Stomach (tissue), 9 donors: ENCODE results near the gene DGKD. TPM values are rescaled to one million over a fixed set of nuclear protein-coding genes. Genes with fewer than 3 reads are reported as not detected.

Experiments used
- DNase-seq, 2 donors: peaks; one replicate each; pipeline versions ENCODE4 v3.0.0 to v3.0.0-alpha.2; 2013 to 2019
- H3K27ac ChIP-seq, 5 donors: fragments of 200-600 bp in 4 of 5; sonication (generic) in 4 of 5; one replicate each; pipeline ENCODE4 v1.5.1; 2013 to 2019; ENCODE audit warnings: mild to moderate bottlenecking in 1 of 5, moderate library complexity in 1 of 5
- H3K27me3 ChIP-seq, 3 donors: fragments of 200-600 bp; sonication (generic); one replicate each; pipeline ENCODE4 v1.5.1; 2017 to 2019; ENCODE audit warnings: mixed run types in 1 of 3
- H3K36me3 ChIP-seq, 4 donors: fragments of 200-600 bp; sonication (generic); 1 replicate in 3 of 4; 2 replicates in 1 of 4; pipeline ENCODE4 v1.5.1; 2016 to 2019
- H3K4me1 ChIP-seq, 4 donors: fragments of 200-600 bp; sonication (generic); one replicate each; pipeline ENCODE4 v1.5.1; 2016 to 2019
- H3K4me3 ChIP-seq, 4 donors: fragments of 200-600 bp; sonication (generic) in 3 of 4; one replicate each; pipeline ENCODE4 v1.5.1; 2016 to 2019; ENCODE audit warnings: mild to moderate bottlenecking in 1 of 4
- H3K9me3 ChIP-seq, 4 donors: fragments of 200-600 bp; sonication (generic); one replicate each; pipeline ENCODE4 v1.5.1; 2016 to 2019
- EP300 ChIP-seq: sonication (generic); formaldehyde crosslinking; IDR thresholded peaks from one replicate; pipeline ENCODE4 v1.6.1; 2017; ENCODE audit warnings: antibody characterized with exemption
- POLR2A ChIP-seq, 4 donors: fragments of 450-650 bp; IDR thresholded peaks; one replicate each; pipeline ENCODE4 v1.6.1; 2016; ENCODE audit warnings: antibody characterized with exemption in 4 of 4, control low read depth in 2 of 4, mild to moderate bottlenecking in 1 of 4, moderate library complexity in 1 of 4
- POLR2AphosphoS5 ChIP-seq, 3 donors: sonication (generic); formaldehyde crosslinking; IDR thresholded peaks; one replicate each; pipeline ENCODE4 v1.6.1; 2016; ENCODE audit warnings: antibody characterized with exemption in 3 of 3
- WGBS, 5 donors: extraction: QIAGEN DNeasy Blood & Tissue Kit in 3 of 5; methylation state at CpG; one replicate each; pipeline versions ENCODE4 v1.1.5 to v1.1.7; 2013 to 2018; 5-methylcytosine and 5-hydroxymethylcytosine counted together
- intact Hi-C: fragments of 100-400 bp; cut with DNase I; formaldehyde crosslinking; loops from one replicate; pipeline ENCODE4 v1.15.1; 2023; ENCODE audit warnings: low total_unique reads
- polyA plus RNA-seq, 3 donors: library from polyadenylated mRNA; stranded (reverse); fragments of 200-250 nt; gene quantifications; one replicate each; pipeline ENCODE4 v1.2.3, GENCODE V29; 2013
- total RNA-seq, 5 donors: library from RNA; depleted of rRNA; stranded (reverse); fragments of >200 nt; gene quantifications; one replicate each; pipeline versions ENCODE4 v1.1.0 to v1.2.3, GENCODE V29; 2014 to 2016
- TF ChIP-seq, protein P1 (sequence below), 7 experiments: fragments of 450-650 bp in 4 of 7; fragments of 200-600 bp in 3 of 7; sonication (generic) in 3 of 7; IDR thresholded peaks; one replicate each; pipeline ENCODE4 v1.5.1; 2016 to 2019; ENCODE audit warnings: antibody characterized with exemption in 7 of 7, control low read depth in 2 of 7, mild to moderate bottlenecking in 1 of 7
- donor health status: healthy with polysubstance abuse.
- donor health status: Bipolar disorder and iron deficiency.
- donor health status: healthy.

DGKD gene
- total and polyA plus RNA-seq, 8 donors, result 21.9 to 471 (median 202) TPM

DNA sequence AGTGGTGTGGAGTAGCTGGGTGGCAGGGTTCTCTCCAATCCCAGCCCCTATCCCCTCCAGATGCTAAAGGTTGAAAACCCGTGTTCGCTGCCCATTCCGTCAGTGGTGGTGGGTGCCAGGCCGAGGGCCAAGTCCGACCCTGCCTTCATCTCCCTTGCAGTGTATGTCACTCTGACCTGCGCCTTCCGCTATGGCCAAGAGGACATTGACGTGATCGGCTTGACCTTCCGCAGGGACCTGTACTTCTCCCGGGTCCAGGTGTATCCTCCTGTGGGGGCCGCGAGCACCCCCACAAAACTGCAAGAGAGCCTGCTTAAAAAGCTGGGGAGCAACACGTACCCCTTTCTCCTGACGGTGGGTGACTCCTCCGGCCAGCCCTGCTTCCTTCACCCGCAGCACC lies 33.8 kb upstream of the DGKD start:
- Histone ChIP-seq H3K27me3 (no peaks in the 10 kb centered on the region), H3K4me3 (no peak overlapping the region), H3K9me3 (no peaks in the 10 kb centered on the region), H3K36me3 (no peaks in the 10 kb centered on the region), H3K27ac (no peak overlapping the region), H3K4me1 (no peaks in the 10 kb centered on the region)
- TF ChIP-seq POLR2AphosphoS5 (IDR thresholded peaks at IDR 0.05) (no peak), POLR2A (IDR thresholded peaks at IDR 0.05) (no peak), EP300 (no peak)
- TF ChIP-seq, protein P1, sequence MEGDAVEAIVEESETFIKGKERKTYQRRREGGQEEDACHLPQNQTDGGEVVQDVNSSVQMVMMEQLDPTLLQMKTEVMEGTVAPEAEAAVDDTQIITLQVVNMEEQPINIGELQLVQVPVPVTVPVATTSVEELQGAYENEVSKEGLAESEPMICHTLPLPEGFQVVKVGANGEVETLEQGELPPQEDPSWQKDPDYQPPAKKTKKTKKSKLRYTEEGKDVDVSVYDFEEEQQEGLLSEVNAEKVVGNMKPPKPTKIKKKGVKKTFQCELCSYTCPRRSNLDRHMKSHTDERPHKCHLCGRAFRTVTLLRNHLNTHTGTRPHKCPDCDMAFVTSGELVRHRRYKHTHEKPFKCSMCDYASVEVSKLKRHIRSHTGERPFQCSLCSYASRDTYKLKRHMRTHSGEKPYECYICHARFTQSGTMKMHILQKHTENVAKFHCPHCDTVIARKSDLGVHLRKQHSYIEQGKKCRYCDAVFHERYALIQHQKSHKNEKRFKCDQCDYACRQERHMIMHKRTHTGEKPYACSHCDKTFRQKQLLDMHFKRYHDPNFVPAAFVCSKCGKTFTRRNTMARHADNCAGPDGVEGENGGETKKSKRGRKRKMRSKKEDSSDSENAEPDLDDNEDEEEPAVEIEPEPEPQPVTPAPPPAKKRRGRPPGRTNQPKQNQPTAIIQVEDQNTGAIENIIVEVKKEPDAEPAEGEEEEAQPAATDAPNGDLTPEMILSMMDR (IDR thresholded peaks at IDR 0.05), result no peak
- DNase-seq, result no peak
- WGBS, 5 donors, result 91 to 97% (median 95%) methylated on average over 17 of the region's 17 CpGs
- intact Hi-C loops, result no loop called here

DNA sequence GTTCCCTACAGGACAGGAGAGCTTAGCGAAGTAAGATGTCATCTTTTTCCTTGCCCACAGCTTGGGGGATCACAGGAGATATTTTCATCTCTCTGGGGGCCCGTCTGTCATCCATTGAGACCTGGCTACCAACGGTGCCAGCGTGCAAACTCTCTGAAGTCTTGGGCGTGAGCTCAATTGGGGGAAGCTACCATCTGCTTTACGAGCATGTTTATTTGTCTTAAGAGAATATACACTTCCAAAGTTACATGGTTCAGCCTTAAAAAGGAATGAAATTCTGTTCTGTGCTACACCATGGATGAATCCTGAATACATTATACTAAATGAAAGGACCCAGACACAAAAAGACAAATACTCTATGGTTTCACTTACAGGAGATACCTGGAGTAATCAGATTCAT lies 33.1 kb upstream of the DGKD start:
- no peaks in the 10 kb centered on the region for H3K27me3 ChIP-seq
- no peaks in the 10 kb centered on the region for H3K4me1 ChIP-seq
- no peaks in the 10 kb centered on the region for H3K36me3 ChIP-seq
- DNase-seq, result no peak
- H3K9me3 ChIP-seq, result no peaks in the 10 kb centered on the region
- intact Hi-C loops, result no loop called here
- 73 to 78% (median 75%) methylated on average over 6 of the region's 6 CpGs for WGBS, 5 donors
- no peak overlapping the region for H3K27ac ChIP-seq
- TF ChIP-seq EP300 (no peak), POLR2A (IDR thresholded peaks at IDR 0.05) (no peak), POLR2AphosphoS5 (IDR thresholded peaks at IDR 0.05) (no peak)
- TF ChIP-seq, protein P1 (IDR thresholded peaks at IDR 0.05), result no peak
- H3K4me3 ChIP-seq, result no peak overlapping the region

DNA sequence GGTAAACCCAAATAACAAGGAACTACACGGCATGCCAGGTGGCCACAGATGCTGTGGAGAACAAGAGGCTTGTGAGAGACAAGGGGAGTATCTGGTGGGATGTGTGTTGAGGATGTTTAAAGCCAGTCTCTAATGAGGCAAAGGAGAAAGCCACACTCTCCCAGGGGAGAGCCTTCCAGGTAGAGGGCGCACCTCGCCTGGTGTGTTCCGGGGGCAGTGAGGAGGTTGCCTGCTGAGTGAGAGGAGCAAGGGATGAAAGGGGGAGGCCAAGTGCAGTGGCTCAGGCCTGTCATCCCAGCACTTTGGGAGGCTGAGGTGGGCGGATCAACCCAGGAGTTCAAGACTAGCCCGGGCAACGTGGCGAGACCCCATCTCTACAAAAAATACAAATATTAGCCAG lies 30.4 kb upstream of the DGKD start:
- TF ChIP-seq, protein P1 (IDR thresholded peaks at IDR 0.05), result no peak
- no peak for TF ChIP-seq EP300
- no peak for TF ChIP-seq POLR2A (IDR thresholded peaks at IDR 0.05)
- no peak for TF ChIP-seq POLR2AphosphoS5 (IDR thresholded peaks at IDR 0.05)

DNA sequence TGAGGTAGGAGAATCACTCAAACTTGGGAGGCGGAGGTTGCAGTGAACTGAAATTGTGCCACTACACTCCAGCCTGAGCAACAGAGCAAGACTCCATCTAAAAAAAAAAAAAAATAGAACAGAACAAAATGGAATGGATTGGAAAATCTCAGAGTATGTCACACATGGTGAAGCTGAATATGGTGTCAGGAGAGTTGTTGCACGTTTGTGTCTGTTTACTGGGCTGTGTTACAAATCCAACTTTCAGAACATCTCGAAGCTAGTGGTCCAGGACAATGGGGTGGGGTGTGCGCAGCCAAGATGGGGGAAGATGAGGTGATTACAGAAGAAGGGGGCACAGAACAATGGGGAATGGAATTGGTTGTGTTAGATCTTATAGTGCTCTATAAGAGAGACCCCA lies 29.0 kb upstream of the DGKD start:
- TF ChIP-seq, protein P1 (IDR thresholded peaks at IDR 0.05), result no peak
- intact Hi-C loops, result no loop called here
- Histone ChIP-seq H3K4me3 (no peak overlapping the region), H3K9me3 (no peaks in the 10 kb centered on the region), H3K36me3 (no peaks in the 10 kb centered on the region), H3K4me1 (no peaks in the 10 kb centered on the region), H3K27ac (no peak overlapping the region), H3K27me3 (no peaks in the 10 kb centered on the region)
- DNase-seq, result no peak
- WGBS, 5 donors, result 74 to 83% (median 79%) methylated on average over 4 of the region's 4 CpGs

More for the DNA sequence above, 30.4 kb upstream of the DGKD start:
- DNase-seq, result no peak
- Histone ChIP-seq H3K4me1 (no peaks in the 10 kb centered on the region), H3K27ac (no peak overlapping the region), H3K36me3 (no peaks in the 10 kb centered on the region), H3K27me3 (no peaks in the 10 kb centered on the region), H3K4me3 (no peak overlapping the region), H3K9me3 (no peaks in the 10 kb centered on the region)
- 80 to 89% (median 87%) methylated on average over 8 of the region's 8 CpGs for WGBS, 5 donors
- intact Hi-C loops, result no loop called here

DNA sequence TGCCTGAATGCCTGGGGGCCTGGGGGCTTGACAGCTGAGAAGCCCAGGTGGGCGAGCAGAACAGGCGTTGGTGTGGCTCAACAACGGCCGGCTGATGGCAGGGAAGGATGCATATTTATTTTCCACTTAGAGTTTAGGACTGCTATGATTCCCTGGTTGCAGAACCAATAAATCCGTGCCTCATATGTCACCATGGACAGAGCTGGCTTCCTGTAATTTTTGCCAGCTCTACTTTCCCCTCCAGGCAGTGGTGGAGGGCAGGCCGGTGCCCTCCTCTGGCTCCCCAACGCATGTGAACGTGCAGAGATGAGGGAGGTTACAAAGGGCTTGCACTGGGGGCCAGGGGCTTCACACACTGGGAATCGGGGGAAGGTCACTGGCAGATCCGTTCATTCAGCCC lies 28.5 kb upstream of the DGKD start:
- intact Hi-C loops, result no loop called here
- 73 to 83% (median 80%) methylated on average over 9 to 10 of the region's 10 CpGs for WGBS, 5 donors
- no peak overlapping the region for H3K27ac ChIP-seq
- TF ChIP-seq POLR2AphosphoS5 (IDR thresholded peaks at IDR 0.05) (no peak), POLR2A (IDR thresholded peaks at IDR 0.05) (no peak), EP300 (no peak)
- TF ChIP-seq, protein P1 (IDR thresholded peaks at IDR 0.05), result no peak
- H3K9me3 ChIP-seq, result no peaks in the 10 kb centered on the region
- no peaks in the 10 kb centered on the region for H3K36me3 ChIP-seq
- H3K4me3 ChIP-seq, result no peak overlapping the region
- no peak for DNase-seq
- no peaks in the 10 kb centered on the region for H3K27me3 ChIP-seq
- peaks cover 0 to 3% (median 0%) of the 10 kb centered on the region in 4 donors for H3K4me1 ChIP-seq
